ENCODE results near the gene KCNQ5.

Gene KCNQ5

DNA sequence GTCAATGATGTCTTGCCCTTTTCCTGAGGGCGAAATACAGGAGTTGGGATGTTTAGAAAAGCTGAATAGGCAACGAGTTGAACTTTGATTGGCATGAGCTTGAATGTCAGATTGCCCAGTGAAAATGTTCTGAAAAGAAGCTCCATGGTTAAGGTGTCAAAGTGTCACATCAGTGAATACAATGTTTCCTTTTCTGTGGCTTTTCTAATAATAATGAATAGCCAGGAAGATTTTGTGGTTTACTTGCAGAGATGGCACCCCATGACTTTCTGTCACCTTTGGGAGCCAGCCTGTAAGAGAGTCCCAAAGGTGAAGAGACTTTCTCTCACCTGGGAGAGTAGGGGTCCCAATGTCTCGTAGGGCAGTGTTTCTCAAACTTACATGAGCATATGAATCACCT, 119.2 kb downstream of the KCNQ5 start:
- no peak for DNase-seq (ENCODE audit: low read depth in 2 of 2)

GRCh38 chr6:72742001-72742673, 120.3 kb downstream of the KCNQ5 start:
- DNase-seq (ENCODE audit: low read depth in 2 of 2): no peak

DNA sequence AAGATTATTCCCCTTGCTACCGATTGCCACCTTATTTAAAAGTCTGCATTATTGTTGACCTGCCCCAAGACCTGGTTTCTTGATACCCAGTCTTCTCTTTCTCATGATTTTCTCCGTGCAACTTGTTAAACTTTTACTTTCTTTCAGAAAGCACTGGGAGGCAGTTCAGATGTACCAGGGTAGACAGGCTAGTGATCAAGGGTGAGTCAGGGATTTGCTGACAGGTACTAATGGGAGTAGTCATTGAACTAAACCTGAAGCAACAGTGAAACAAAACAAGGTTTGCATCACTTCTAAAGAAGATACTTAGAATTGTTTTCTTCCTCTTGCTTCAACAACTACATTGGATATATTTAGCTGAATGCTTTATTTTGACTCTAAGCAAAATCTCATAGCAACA, 124.4 kb downstream of the KCNQ5 start:
- no peak for DNase-seq (ENCODE audit: low read depth in 2 of 2)

- no peak for DNase-seq (ENCODE audit: low read depth in 2 of 2)
Measured at GRCh38 chr6:72748759-72749158, 126.9 kb downstream of the KCNQ5 start.

GRCh38 chr6:72755752-72756151, 133.9 kb downstream of the KCNQ5 start:
- no peak for DNase-seq (ENCODE audit: low read depth in 2 of 2)

DNA sequence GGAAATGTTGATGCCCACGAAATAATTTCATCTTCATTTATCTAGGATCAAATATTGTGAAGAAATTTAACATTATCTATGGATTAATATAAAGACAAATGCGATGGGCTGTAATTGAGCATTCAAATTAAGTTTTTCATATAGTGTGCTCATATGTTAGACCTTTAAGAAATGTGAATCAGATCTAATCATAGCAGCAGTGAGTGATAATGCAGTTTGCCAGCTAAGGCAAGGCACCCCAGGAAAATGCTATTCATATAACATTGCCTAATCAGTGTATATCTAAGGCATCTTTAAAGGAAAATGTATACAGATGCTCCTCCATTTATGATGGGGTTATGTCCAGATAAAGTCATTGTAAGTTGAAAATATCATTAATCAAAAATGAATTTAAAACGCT, 135.2 kb downstream of the KCNQ5 start:
- no peak for DNase-seq (ENCODE audit: low read depth in 2 of 2)

DNA sequence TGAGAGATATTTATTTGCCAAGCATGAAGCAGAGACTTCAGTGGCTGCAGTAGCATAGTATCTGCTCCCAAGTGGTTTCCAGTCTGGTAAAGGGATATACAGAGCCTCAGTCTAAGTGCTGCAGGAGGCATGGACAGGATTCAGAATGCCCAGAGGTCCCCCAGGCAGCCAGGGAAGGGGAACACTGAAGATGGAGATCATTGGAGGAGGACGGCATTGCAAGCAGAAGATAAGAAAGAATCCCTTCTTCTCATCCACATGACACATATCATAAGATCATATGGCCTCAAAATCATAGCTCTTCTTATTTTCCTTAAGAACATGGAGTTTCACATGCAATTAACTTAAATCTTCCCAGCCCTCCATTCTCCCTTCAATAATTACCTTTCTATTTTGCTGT, 136.1 kb downstream of the KCNQ5 start:
- no peak for DNase-seq (ENCODE audit: low read depth in 2 of 2)

DNA sequence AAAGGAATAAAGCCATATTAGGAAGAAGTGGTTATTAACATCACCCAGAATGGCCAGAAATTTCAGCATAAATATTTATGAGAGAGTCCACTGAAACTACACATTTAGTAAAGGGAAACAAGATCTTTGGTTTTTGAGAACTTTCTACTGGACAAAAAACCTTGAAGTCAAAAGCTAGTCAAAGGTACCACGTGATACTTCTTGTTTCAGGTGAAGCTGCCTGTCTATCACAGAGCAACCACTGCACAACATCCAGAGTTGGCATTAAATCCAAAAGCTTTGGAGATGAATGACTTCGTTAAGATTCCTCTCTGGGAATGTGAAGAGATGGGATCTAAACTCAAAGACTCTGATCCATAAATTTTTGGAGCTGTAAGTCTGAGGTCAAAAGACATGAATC, 137.0 kb downstream of the KCNQ5 start:
- no peak for DNase-seq (ENCODE audit: low read depth in 2 of 2)

GRCh38 chr6:72760114-72760793, 138.4 kb downstream of the KCNQ5 start:
- DNase-seq (ENCODE audit: low read depth in 2 of 2): no peak

GRCh38 chr6:72761761-72762160, 139.9 kb downstream of the KCNQ5 start:
- no peak for DNase-seq (ENCODE audit: low read depth in 2 of 2)

DNA sequence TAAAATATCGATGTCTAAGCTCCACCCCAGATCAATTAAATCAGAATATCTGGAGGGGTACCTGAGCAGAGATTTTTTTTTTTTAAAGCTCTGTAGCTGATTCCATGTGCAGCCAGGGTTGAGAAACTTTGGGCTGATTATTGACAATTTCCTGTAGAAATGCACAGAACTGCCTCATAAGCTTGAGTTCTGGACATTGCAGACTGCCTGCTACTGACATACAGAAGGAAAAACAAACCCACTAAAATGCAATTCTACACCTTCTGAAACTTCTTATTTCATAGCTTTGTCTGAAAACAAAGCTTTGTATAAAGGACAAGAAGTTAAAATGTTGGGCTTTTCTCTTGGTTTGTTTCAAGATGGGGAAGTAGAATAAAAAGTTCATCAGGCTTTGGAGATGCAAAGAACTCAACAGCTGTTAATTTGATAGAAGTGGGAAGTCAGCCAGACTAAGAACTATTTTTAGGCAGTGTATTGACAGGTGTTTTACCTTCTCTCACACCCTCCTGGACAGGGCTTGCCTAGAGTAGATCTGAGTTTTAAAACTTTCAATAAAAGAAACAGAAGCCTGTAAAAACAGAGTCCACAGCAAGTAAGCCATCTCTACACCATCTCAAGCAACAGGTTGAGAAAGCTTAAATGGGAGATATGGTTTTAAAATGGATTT, 147.7 kb downstream of the KCNQ5 start:
- no peak for DNase-seq (ENCODE audit: low read depth in 2 of 2)

GRCh38 chr6:72770959-72771358, 149.1 kb downstream of the KCNQ5 start:
- DNase-seq (ENCODE audit: low read depth in 2 of 2): no peak

- DNase-seq (ENCODE audit: low read depth in 2 of 2): no peak
Measured at GRCh38 chr6:72776456-72776855, 154.6 kb downstream of the KCNQ5 start.

- no peak for DNase-seq (ENCODE audit: low read depth in 2 of 2)
Measured at GRCh38 chr6:72781624-72782023, 159.8 kb downstream of the KCNQ5 start.

DNA sequence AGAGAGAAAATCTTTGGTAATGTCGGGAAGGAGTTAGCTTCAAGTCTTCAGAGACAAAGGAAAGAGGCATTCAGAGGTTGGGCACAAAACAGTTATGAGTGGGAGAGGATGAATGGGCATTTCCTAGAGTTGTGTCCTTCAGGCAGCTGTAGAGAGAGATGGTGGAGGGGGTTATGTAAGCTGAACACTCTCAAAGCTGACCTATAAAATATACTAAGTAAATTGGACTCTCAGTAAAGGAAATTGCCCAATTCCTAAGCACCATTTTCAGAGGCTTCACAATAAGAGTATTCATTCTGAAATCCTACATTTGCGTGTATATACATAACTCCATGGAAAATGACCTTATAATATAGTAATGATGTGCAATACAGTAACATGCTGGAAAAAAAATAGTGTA, 161.2 kb downstream of the KCNQ5 start:
- DNase-seq (ENCODE audit: low read depth in 2 of 2): no peak

DNA sequence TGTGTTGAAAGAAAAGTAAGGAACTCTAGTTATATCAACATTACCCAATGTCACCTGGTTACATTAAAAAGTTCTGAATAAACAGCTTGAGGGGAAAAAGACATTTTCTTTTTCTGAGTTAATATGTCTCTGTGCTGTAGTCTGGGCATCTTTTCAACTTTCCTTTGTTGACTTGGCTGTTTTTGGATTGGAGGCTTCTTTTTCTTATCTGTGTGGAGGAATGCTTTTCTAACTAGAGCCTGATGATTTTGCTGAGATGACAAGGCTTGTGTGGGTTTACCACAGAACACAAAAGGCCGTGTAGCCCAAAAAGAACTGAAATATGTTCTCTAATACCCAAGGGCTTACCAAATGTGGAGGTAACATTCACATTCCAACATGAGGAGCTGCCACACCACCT, 161.8 kb downstream of the KCNQ5 start:
- DNase-seq (ENCODE audit: low read depth in 2 of 2): no peak

DNA sequence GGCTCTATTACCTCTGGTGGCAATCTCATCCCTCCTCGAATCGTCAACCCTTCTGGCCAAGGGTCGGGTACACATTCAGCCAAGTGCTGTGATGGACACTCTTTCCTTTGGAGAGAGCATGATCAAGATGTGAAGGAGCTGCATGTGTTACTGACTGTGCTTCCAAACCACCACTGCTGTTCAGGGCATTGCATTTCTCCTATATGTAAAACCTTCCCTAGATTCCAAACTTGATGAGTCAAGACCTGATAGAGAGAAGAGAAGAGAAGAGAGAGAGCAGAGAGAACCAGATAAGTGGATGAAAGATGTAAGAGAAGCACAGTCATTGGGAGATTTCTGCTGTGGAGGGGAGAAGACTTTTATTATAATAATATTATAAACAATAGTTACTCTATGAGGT, 162.2 kb downstream of the KCNQ5 start:
- no peak for DNase-seq (ENCODE audit: low read depth in 2 of 2)

- DNase-seq (ENCODE audit: low read depth in 2 of 2): no peak
Measured at GRCh38 chr6:72784581-72784980, 162.7 kb downstream of the KCNQ5 start.

- DNase-seq (ENCODE audit: low read depth in 2 of 2): no peak
Measured at GRCh38 chr6:72787391-72788031, 165.6 kb downstream of the KCNQ5 start.

DNA sequence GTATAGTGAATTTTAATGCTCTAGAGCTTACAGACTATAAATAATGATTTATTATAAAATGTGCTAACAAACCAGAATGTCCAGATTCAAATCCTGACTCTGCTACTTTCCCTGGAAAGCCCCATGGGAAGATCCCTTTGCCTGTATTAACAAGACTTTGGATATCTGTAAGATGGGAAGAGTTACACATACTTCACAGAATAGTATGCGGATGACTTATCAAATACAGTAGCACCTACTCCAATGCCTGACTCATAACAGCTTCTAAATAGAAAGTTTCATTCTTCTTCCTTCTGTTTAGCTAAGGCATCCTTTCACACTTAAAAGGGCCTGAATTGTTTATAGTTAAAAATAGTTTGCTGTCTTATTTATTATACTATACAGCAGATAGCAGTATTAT, 166.3 kb downstream of the KCNQ5 start:
- no peak for DNase-seq (ENCODE audit: low read depth in 2 of 2)

- no peak for DNase-seq (ENCODE audit: low read depth in 2 of 2)
Measured at GRCh38 chr6:72789145-72789544, 167.3 kb downstream of the KCNQ5 start.

- DNase-seq (ENCODE audit: low read depth in 2 of 2): no peak
Measured at GRCh38 chr6:72792692-72793091, 170.8 kb downstream of the KCNQ5 start.

Measured in stimulated activated CD4-positive, alpha-beta T cell treated with anti-CD3 and anti-CD28 coated beads, Interleukin-1b, Interleukin-23, amount 100 ng/mL, for 1 hour (primary cell).